Heart left ventricle (tissue), 13 donors: ENCODE data around the gene PHLPP1.

ENCODE experiments used
- POLR2A ChIP-seq, 2 donors: fragments of 450-650 bp; IDR thresholded peaks; one replicate each; pipeline ENCODE4 v1.6.1; 2017; ENCODE audit warnings: antibody characterized with exemption in 2 of 2, mild to moderate bottlenecking in 2 of 2, moderate library complexity in 2 of 2
- TF ChIP-seq, protein P1 (sequence below), 12 donors: fragments of 200-600 bp; sonication (generic) in 4 of 12; IDR thresholded peaks; one replicate each; pipeline versions ENCODE4 v1.5.0 to v1.8.0; 2018 to 2022; ENCODE audit warnings: antibody characterized with exemption in 12 of 12, mild to moderate bottlenecking in 5 of 12
- donor health status: ischemic (EF 13 %, LVEDD 7.1; RV severe dilation, severe dysfunction).
- donor health status: DM: no; HTN: yes; CAD: no.
- donor health status: DM: no; HTN: no; CAD: no.
- donor health status: ischemic (EF 25% LVEDD 6.9; RV normal size, moderate dysfunction).
- donor health status: ischemic (EF 25% LVEDD 5.7; RV mildly dilated, moderate dysfunction).
- donor health status: ischemic (EF 35%, LVEDD 5.7; RV mildly dilated, moderate dysfunction).
- donor health status: nonischemic (EF 11% LVEDD 7.7; RV severe dilation, severe dysfunction).
- donor health status: DM: yes; HTN: yes; CAD: no.
- donor health status: PGD.
- donor health status: ischemic (EF 29% LVEDD 5.4; RV normal size, mild dysfunction).
- donor health status: nonischemic (EF 23%, LVEDD 6.1; RV moderate dilation, normal function).

DNA sequence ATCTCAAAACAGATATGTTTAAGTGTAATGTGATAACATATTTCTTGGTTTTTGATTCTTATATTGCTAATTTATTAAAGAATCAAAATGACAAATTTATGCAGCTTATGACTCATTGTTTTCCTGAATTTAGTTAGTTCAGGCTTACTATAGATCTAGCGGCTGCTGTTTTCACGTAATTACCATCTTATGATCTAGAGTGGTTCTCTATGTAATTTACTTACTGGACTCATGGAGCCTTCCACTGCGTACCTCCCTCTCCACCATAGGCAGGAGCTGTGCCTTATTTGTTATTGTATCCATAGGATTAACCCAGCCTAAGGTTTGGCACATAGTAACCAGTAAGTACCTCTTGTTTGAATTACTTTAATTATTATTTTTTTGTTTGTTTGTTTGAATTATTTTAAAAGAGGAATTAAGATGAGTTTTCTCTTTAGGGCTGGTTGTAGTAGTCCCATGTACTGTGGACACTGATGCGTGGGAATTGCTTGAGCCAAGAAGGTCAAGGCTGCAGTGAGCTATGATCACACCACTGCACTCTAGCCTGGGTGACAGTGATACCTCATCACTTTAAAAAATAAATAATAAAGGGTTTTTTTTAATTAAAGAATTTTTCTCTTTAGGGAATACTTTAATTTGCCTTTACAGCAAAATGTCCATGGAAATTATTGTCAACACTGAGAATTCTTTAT, 165.5 kb downstream of the PHLPP1 start:
- TF ChIP-seq, protein P1, sequence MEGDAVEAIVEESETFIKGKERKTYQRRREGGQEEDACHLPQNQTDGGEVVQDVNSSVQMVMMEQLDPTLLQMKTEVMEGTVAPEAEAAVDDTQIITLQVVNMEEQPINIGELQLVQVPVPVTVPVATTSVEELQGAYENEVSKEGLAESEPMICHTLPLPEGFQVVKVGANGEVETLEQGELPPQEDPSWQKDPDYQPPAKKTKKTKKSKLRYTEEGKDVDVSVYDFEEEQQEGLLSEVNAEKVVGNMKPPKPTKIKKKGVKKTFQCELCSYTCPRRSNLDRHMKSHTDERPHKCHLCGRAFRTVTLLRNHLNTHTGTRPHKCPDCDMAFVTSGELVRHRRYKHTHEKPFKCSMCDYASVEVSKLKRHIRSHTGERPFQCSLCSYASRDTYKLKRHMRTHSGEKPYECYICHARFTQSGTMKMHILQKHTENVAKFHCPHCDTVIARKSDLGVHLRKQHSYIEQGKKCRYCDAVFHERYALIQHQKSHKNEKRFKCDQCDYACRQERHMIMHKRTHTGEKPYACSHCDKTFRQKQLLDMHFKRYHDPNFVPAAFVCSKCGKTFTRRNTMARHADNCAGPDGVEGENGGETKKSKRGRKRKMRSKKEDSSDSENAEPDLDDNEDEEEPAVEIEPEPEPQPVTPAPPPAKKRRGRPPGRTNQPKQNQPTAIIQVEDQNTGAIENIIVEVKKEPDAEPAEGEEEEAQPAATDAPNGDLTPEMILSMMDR (IDR thresholded peaks at IDR 0.05), result no peak
- TF ChIP-seq POLR2A (IDR thresholded peaks at IDR 0.05), result no peak
